CD4-positive, alpha-beta T cell treated with Interleukin-6 at 100 ng/mL for 8 hours (primary cell): ENCODE measurements around the gene HSD17B11.
"Not testable (repeated sequence)": the region's sequence is repeated elsewhere in the genome, so short reads cannot be mapped to it uniquely, and the experiment has no call there.

Experiments used
- DNase-seq: peaks from one replicate; pipeline ENCODE4 v3.0.0-alpha.2; 2020; ENCODE audit warnings: mixed read lengths, low spot score

HSD17B11 gene, protein sequence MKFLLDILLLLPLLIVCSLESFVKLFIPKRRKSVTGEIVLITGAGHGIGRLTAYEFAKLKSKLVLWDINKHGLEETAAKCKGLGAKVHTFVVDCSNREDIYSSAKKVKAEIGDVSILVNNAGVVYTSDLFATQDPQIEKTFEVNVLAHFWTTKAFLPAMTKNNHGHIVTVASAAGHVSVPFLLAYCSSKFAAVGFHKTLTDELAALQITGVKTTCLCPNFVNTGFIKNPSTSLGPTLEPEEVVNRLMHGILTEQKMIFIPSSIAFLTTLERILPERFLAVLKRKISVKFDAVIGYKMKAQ

DNA sequence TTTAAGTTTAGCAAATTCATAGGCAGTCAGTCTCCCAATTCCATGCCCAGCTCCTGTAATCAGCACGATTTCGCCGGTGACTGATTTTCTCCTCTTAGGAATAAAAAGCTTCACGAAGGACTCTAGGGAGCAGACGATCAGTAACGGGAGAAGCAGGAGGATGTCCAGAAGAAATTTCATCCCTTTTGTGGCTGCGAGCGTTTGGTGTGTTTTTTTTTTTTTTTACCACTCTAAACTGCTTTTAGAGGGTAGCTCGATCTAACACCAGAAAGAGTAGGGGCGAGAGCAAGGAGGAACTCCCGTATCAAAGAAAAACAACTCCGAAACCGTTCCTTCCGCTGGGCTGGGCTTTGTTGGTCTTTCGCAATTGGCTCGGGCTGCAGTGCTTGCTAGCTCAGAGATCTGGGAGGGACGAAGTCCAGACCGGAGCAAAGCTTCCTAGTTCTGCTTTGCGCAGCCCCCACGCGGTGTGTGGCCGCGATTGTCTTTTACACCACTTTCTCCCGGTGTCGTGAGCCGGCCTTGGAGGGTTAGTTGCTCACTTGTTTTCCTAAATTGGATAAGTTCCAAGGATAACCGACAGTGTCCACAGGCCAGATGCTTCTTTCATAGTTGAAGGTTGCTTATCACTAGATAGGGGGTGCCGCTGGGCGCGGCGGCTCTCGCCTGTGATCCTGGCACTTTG is at the start of gene HSD17B11:
Gene HSD17B11 (minus strand): TSS at position 298 of the 685 bp plus-strand sequence. CDS start 118 bp downstream, at position 180.
- peak; percentile 85 for DNase-seq

GRCh38 chr4:87433342-87433741 is 42.4 kb upstream of the HSD17B11 start:
- no peak for DNase-seq

DNA sequence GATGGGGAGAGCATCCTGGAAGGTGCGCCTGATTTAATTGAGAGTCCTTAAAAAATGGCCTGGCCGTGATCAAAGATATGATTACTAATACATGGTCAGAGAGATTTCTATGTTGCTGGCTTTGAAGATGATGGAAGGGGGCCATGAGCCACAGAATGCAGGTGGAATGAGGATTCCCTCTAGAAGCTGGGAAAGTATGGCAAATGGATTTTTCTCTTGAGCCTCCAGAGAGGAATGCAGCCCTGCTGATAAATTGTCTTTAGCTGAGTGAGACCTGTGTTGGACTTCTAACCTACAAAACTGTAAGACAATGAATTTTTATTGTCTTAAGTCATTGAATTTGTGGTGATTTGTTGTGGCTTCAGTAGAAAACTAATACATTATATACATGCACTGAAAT is 39.0 kb upstream of the HSD17B11 start:
- DNase-seq, result no peak

DNA sequence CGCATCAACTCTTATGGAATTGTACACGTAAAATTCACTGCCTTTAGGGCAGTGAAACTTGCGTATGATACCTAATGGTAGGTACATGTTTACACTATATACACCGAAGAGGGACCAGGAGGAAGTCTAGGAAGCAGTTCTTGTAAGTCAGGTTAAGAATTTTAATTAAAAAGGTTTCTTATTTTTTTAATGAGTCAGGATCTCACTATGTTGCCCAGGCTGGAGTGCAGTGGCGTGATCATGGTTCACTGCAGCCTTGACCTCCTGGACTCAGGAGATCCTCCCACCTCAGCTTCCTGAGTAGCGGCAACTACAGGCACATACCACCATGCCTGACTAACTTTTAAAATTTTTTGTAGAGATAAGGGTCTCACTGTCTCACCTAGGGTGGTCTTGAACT is 38.0 kb upstream of the HSD17B11 start:
- DNase-seq, result no peak

GRCh38 chr4:87427518-87427868 is 36.5 kb upstream of the HSD17B11 start:
- no peak for DNase-seq

- DNase-seq, result no peak
Measured at GRCh38 chr4:87426865-87427517, 36.0 kb upstream of the HSD17B11 start.

- DNase-seq, result no peak
Measured at GRCh38 chr4:87425711-87426110, 34.7 kb upstream of the HSD17B11 start.

DNA sequence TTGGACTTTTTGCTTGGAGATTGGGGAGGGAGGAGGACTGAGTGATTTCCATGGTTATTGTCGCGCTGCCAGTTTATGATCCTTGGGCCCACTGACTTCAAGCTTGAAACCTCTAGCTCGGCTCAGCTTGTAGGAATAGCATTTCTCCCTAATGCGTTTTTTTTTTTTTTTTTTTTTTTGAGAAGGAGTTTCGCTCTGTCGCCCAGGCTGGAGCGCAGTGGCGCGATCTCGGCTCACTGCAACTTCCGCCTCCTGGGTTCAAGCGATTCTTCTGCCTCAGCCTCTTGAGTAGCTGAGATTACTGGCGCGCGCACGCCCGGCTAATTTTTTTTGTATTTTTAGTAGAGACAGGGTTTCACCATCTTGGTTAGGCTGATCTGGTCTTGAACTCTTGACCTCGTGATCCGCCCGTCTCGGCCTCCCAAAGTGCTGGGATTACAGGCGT is 33.1 kb upstream of the HSD17B11 start:
- not testable (repeated sequence) for DNase-seq

GRCh38 chr4:87423317-87424098 is 32.5 kb upstream of the HSD17B11 start:
- DNase-seq, result no peak

DNA sequence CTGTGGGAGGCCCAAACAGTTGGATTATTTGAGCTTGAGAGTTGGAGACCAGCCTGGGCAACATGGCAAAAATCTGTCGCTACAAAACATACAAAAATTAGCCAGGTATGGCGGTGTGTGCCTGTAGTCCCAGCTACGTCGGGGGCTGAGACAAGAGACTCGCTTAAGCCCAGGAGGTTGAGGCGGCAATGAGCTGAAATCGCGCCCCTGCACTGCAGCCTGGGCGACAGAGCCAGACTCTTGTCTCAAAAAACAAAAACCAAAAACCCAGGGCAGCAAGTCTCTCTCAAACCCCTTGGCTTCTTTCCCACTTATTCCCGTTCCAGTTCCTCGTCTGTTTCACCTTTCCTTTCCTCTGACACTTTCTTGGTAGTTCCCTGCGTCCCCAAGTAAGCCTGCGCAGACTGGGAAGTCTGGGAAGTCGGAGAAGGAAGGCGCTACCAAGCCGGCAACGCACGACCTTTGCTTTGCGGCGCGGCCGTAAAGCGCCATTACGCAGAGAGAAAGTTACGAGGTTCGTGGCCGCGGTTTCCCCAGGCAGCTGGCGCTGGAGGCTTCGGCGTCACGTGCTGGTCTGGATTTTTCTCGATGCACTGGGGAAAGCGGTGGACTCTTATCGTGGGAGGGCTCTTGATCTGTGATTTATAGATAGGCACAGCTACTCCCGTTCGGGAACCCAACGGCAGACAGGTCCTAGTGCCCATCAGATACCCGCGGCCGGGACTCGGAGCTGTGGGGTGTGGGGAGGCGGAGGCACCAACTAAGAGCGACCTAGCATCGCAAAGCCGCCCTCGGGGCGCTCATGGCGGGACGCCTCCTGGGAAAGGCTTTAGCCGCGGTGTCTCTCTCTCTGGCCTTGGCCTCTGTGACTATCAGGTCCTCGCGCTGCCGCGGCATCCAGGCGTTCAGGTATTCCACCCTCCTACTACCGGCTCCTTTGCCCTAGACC is 31.4 kb upstream of the HSD17B11 start, which contains the start of gene NUDT9:
Gene NUDT9 (plus strand): TSS at position 470 of the 949 bp plus-strand sequence. CDS start 333 bp downstream, at position 803.
- DNase-seq, result peak; percentile 83

- DNase-seq, result no peak
Measured at GRCh38 chr4:87420276-87420830, 29.4 kb upstream of the HSD17B11 start.

DNA sequence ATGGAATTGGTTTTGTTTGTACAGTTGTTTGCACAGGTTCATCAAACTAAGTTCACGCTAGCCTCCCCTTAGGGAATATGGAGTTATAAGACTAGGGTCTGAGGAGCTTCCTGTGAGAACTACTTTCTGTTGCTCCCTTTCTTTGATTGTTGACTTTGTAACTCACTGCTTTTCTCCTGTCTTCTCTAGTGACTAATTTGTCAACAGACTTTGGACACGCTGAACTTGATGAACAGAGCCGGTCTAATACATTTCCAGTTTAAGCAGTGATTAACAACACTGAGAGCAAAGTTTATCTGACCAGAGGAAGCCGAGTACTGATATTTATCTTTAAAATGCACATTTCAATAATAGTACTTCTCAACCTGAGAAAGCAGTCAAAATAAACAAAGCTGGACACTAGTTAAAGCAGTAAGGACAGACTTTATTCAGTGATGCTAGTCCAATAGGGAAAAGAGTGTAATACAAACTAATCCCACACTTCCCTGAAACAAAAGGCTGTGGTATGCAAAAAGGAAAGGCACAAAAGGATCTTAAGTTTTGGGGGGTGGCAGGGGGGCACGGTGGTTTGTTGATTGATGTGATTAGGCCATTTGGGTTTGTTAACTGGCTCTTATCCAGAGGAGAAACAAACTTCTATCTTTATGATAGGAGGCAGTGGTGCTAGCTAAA is 28.7 kb upstream of the HSD17B11 start:
- DNase-seq, result no peak

GRCh38 chr4:87418410-87418809 is 27.4 kb upstream of the HSD17B11 start:
- DNase-seq, result not testable (repeated sequence)

DNA sequence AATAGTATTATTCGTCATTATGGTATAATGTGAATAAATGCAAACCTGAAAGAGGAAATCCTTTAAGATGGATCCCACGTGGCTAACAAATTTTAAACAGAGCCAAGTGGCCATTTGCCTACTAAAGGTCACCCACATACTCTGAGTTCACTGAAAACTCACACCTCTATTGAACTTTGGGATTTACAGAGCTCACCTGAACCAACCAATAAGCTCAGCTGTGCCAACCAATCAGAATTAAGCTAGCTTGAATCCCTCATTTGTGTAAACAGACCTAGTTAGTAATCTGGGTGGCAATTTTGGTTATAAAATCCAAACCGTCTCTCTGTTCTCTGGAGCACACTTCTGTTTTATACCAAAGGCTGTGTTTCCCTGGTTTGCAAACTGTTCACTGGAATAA is 26.0 kb upstream of the HSD17B11 start:
- DNase-seq, result no peak

DNA sequence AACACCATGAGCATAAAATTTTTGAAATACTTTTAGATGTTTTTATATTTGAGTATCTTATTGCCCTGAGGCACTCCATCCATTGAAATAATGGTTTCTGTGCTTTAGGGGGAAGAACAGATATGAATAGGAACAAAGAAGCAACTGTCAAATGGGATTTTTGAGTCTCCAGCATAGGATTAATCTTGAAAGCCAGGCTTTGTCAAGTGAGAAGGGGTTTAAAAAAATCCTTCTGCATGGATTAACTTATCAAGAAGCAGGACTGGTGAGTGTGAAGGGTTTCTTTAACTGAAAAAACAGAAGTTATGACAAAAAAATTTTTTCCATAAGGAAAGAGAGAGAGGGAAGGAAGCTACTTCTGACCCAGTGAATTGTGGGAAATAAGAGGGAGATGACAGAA is 23.8 kb upstream of the HSD17B11 start:
- no peak for DNase-seq

GRCh38 chr4:87410679-87411078 is 19.7 kb upstream of the HSD17B11 start:
- DNase-seq, result no peak

DNA sequence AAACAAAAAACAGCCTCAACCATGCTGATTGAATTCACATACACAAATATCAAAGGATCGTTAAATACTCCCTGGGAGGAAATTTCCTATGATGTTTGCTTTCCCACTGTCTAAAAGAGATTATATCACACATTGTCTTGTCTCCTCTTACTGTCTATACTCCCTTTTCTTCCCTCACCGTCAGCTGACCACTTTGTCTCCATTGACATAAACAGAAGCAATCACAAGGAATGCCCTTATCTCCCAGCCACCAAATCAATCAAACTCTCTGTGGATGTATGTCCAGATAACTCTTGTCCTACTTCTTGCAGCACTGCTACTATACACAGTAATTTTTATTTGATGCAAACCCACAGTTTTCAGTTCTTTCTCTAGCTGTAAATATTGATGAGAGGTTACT is 19.2 kb upstream of the HSD17B11 start:
- DNase-seq, result no peak

GRCh38 chr4:87409420-87409939 is 18.5 kb upstream of the HSD17B11 start:
- no peak for DNase-seq

GRCh38 chr4:87406902-87407301 is 15.9 kb upstream of the HSD17B11 start:
- DNase-seq, result not testable (repeated sequence)

GRCh38 chr4:87406462-87406861 is 15.5 kb upstream of the HSD17B11 start:
- no peak for DNase-seq
